Stimulated activated naive CD4-positive, alpha-beta T cell treated with Interleukin-2 at 50 U/mL for 16 hours (primary cell): Measurements from ENCODE around the gene DHDDS.

Source experiments
- DNase-seq: peaks from one replicate; lab custom pipeline; 2025; lab: John Stamatoyannopoulos, UW

Gene DHDDS

DNA sequence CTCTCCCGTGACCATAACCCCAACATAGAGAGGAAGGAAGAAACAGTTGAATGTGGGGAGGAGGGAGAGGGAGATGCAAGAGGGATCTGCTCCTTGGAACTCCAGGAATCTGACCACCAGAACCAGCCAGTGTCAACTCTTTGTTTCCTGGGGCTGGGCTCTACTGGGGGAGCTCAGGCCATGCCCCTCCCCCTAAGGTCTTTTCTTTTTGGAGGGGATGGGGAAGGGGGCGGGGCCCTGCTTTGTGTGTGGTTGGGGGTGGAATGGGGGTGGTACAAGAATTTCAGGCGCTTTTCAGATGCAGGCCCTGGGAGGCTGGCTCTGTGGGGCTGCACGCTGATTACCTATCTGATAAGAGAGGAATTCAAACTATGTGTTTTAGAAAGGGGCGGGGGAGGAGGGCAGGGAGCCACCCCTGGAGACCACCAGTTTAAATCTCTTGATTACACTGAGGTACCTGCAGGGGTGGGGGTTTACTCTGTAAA, 13.2 kb upstream of the DHDDS start:
- no peak for DNase-seq

DNA sequence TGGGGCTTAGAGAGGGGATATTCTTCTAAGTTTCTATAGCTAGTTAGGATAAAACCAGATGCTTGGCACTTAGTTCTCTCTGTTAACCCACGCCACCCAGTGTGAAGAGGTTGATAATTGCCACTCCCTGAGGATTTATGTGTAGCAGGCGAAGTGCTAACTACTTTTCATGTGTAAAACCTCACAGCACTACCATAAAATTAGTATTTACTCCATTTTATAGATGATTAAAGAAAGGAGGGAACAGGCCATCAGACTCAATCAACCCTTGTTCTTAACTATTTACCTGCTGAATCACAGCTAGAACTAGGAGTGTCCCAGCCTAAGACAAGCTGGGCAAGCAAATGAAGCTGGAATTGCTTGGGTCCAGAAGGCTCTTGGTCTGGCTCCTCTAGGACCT, 12.6 kb upstream of the DHDDS start:
- no peak for DNase-seq

DNA sequence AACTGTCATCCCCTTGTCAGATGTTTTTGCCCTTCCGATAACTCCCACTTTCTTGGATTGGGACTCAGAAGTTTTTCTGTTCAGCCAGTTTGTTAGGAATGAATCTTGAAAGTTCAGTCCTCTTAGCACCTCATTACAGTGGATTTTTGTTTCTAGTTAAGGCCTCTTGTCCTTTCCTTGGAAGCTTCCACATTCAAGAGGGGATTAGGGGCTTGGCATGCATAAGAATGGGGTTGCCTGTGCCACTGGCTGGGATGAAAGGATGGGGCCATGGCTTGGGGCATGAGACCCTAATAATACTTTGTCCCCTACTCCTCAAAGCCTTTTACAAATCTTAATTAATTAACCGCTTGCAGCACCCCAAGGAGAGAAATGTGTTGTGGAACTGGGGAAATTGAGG, 2.4 kb upstream of the DHDDS start:
- no peak for DNase-seq

DNA sequence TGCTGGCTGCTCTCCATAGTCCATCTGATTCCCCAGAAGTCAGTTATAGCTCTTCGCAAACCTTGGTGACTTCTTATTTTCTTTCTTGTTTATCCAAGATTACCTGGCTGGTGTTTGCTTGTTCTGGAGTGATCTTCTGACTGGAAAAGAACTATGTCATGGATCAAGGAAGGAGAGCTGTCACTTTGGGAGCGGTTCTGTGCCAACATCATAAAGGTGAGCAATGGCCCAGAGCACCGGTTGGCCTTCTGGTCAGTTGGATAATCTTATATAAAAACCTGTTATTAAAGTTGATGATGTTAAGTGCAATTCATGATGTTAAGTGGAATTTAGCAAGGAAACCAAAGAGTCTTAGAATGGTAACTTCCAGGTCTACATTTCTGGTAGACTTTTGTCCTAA, 672 bp downstream of the DHDDS start:
- DNase-seq = no peak

DNA sequence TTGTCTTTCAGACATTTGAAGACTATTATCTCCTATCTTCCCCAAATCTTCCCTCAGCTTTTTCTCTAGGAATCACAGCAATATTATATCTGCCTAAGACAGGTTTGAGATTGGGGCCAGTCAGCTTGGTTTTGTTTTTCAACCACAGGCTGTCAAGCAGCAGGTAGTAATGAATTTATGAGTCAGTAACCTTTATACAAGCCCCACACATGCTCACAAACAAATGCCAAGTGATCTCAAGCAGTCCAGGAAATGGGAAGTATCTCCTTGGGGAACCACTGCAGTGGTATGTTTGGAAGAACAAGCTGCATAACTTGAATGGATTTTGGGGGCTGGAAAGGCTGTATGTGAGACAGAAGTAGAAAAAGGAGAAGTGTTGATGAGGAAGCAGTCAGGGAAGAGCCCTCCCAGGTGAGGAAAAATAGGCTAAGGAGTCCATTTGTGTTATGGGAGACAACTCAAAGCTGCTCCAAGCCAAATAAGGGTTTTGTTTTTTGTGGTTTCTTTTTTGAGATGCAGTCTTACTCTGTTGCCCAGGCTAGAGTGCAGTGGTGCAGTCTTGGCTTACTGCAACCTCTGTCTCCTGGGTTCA, 2.1 kb downstream of the DHDDS start:
- DNase-seq = no peak

DNA sequence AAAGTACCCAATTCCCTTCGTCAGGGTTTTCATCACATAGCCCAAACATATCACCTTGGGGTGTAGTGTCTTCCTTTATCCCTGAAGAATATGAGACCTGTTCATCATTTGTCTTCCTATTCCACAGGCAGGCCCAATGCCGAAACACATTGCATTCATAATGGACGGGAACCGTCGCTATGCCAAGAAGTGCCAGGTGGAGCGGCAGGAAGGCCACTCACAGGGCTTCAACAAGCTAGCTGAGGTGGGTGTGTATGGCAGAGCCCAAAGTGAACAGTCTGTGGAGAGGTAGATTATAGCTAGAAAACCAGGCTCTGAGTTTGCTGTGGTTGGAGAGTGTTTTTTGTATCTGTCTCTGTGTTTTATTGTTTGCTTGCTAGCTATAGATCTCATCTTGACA, 5.9 kb downstream of the DHDDS start:
- DNase-seq = no peak

DNA sequence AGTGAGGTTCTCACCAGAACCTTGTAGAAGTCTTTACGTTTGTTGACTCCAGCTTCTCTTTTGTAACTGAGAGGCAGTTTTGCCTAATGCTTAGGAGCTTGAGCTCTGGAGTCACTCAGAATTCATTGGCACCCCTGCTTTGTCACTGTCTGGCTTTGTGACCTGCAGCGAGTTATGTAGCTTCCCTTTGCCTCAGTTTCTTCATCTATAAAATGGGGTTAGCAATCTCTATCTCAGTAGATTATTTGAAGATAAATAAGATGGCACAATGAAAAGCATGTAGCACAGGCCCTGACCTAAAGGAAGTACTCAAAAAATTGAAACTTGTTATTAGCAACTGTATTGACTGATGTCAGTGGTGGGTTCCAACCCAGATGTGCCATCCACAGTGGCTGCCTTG, 8.1 kb downstream of the DHDDS start:
- DNase-seq = no peak

DNA sequence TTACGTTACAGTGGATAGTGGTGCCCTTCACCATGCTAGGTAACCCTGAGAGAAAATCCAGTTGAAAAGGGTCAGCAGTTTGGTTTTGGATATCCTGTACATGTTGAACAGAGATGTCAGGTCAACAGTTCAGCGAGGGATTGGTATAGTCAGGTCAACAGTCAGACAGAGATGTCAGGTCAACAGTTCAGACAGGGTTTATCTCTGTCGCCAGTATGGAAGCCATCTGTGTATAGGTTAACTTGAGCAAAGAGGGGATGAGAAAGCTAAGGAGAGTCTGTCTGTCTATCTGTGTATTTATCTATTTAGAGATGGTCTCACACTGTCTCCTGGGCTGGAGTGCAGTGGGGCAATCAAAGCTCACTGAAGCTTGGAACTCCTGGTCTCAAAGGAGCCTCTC, 17.7 kb downstream of the DHDDS start:
- no peak for DNase-seq

DNA sequence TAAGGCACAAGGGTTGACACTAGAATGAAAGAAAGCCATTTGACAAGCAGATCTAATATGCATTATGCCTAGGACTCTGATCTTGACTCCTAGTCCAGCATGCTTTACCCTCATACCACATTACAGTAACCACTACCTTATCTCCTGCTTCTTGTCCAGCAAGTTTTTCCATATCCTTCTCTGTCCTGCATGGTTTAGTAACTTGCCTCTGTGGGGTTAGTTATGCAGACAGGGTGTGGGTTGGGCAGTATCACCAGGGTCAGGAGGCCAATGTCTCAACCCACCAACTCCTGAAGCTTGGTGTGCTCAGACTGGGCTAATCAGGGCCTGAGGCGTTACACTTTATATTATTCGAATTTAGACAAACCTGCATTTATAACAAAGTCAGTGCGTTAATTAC, 18.8 kb downstream of the DHDDS start:
- DNase-seq = no peak

DNA sequence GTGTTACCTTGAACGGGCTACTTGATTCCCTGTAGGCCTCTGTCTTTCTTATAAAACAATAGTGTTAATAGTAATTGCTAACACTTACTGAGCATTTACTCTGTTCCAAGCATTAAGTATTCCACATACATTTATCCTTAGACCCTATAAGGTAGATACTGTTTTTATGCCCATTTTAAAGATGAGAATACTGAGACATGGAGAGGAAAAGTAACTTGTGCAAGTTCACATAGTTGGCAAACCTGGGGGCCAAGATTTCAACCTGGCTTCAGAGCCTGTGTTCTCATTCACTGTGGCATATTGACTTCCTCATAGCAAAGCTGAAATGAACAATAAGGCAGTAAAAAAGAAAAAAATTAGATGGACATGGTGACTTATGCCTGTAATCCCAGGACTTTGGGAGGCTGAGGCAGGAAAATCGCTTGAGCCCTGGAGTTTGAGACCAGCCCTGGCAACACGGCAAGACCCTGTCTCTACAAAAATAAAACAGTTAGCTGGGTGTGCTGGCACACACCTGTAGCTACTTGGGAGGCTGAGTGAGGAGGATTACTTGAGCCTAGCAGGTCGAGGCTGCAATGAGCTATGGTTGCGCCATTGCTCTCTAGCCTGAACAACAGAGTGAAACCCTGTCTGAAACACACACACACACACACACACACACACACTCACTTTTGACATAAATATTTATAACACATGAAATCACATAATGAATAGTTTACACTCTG, 20.5 kb downstream of the DHDDS start:
- no peak for DNase-seq

DNA sequence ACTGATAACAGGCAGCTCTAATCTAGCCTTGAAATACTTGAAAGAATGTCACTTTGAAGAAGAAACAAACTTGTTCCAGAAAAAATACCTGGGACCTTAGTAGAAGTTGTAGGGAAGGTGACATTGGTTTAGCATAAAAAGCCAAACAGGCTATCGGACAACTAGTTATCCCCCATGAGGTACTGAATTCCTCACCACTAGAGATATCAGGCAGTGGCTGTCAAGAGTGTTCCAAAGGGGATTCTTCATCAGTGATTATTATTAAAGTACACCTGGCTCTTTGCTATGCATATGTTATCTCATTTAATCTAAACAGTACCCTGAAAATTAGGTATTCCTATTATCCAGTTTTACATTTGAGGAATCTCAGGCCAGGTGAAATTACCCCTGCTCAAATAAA, 27.0 kb downstream of the DHDDS start:
- DNase-seq = no peak

DNA sequence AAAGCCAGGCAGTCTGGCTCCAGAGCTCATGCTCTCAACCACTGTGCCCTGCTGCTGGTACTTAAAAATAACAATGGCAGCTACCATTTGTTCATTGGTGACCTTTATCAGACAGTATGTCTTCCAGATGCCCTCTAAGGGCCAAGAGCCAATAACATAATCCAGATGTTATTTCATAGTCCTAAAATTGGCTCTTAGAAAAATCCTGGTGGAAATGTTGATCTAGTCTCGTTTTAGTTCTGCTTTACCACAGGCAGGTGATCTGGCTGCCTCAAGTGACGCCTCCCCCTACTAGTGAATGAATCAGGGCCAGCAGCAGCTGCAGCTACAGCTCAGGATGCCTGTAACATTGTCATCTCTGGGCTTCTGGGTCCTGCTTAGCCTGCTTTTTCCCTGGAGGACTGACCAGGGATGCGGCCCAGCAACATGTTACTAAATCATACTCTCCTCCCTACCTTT, 27.5 kb downstream of the DHDDS start:
- DNase-seq = no peak

DNA sequence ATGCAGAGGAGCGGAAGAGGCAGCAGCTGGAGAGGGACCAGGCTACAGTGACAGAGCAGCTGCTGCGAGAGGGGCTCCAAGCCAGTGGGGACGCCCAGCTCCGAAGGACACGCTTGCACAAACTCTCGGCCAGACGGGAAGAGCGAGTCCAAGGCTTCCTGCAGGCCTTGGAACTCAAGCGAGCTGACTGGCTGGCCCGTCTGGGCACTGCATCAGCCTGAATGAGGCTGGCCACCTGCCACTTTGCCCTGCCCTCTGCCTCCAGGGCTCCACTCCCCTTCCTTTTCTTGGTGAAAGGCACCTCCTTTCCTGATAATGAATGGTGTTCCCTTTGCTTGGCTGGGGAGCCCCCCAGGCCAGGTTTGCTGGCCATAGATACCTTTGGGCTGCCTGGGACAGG, 36.8 kb downstream of the DHDDS start:
- DNase-seq = no peak

DNA sequence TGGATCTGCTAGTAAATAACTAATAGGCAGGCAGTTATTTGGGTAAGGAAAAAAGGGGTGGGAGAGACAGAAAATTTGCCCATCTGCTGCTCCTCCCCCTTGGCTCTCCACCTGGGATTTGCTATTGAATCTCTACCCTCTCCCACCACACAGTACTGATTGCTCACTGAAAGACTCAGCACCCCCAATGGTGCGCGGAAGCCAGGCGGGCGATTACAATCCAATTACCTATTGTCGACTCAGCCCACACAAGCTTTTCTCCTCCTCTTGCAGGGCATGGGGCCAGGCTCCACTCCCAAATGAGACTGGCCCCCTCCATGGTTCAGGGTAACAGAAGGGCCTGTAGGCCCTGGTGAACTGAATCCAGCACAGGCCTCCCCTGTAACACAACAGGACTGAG, 37.4 kb downstream of the DHDDS start:
- no peak for DNase-seq

DNA sequence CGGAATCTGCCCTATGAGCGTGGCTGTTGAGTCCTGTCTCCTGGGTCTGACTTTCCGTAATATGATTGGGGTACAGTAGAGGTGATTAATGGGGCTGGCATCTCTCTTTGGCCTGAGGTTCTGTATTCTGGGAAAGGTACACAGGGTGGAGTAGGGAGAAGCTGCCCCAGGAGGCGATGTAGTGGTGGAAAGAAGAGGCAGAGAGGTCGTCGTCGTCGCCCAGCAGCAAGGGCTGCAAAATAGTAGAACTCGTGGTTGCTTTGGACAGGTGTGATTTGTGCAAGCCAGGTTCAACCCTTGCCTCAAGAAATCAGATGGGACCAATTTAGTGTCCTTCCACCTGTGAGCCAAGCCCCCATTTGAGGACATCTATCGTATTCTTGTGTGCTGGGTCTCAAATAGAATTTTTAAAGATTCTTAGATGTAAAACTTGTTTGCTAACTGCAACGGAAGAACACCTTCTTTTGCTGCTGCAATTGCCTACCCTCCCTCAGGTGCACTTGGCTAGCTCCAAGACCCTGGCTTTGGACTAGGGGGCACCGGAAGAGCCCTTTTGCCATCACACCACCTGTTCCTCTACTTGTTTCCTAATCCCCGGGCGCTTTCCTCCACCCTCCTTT, 38.9 kb downstream of the DHDDS start:
- DNase-seq = no peak

DNA sequence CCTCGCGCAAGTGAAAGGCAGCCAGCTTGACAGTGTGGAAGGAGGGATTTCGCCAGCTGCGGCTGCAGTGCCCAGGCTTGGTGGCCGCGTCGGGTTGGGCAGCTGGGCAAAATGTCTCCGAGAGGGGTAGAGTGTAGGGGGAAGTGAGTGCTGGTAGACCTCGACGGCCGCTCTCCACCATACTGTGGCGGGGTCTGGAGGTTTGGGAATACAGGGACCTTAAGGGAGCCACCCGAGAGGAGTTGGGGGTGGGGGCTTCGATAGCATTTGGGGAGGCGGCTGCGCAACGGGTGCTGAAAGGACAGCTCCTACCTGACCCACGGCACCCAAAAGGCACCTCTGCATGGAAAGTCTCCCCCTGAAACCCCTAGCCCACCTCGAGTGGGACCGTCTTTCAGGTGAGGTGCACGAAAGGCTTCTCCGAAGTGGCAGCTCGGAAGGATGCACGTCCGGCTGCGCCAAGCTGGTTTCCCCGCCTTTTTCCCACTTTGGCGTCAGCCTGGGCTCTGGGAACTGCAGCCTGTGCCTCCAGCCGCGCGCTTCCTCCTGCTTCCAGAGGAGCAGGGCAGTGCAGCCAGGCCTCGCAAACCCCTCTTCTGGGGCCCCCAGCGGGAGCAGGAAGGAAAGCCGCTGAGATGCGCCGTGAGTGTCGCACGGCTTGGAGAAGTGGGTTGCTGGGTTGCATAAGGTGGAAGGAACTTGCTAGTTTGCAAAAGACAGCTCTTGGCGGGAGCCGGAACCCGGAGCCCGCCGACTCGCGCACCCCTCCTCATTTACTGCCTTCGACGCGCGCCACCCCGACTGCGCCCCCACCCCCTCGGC, 39.6 kb downstream of the DHDDS start:
- peak; percentile 29 for DNase-seq

DNA sequence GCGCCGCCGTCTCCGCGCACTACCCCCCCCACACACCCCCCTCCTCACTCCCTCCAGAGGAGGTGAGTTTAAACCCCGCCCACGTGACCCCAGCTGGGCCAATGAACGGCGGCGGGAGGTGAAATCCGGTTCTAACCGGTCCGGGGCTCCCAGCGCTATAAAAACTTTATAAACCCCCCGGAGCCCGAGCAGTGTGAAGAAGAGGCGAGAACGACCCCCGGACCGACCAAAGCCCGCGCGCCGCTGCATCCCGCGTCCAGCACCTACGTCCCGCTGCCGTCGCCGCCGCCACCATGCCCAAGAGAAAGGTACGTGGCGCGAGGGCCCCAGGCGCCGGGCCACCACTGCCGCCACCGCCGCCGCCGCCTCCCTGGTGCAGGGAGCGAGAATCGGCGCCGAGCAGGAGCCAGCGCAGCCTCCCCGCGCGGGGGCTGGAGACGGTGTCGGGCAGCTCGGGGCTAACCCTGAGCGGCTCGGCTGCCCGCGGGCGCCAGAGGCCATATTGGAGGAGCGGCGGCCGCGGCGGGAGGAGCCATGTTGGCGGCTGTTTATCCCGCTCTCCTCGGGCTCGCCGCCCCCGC, 40.3 kb downstream of the DHDDS start, which contains the start of gene HMGN2:
Gene HMGN2 (plus strand): TSS at position 121 of the 581 bp plus-strand sequence. CDS start 173 bp downstream, at position 294.
- peak; percentile 88 for DNase-seq

DNA sequence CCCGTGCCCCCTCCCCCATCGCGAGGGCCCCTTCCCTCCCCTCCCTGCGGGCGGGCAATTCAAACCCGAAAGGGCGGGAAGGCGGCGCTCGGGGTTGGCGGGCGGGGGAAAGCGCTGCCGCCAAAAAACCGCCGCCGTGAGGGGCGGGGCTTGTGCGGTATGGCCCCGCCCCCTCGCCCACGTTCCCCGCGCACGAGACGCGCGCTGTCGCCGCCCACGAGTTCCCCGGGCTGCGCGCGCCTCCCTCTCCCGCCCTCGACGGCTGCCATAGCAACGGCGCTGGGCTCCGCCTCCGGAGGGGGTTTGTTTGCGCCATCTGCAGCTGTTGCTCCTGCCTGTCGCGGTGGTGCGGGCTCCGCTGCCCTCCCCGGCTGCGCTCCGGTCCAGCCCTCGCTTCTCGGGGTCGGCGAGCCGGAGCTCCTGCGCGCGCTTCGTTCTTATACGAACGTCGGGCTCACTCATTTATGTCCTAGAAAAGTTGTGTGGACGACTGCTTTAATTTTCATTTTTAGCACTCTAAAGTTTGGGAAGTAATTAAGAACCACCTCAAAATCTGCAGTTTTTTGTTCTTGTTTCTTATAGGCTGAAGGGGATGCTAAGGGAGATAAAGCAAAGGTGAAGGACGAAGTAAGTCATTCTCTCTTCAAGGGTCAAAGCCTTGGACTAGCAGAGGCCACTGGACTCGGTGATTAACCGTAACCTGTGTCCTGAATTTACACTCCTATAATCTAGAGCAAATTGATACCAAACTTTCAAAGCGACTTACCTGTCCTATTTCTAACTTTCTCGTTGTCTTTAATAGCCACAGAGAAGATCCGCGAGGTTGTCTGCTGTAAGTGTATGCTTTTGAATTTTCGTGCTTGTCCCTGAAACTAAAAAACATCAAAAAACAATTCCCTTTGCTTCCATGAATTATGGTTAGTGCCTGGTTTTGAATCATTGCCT, 41.1 kb downstream of the DHDDS start:
- DNase-seq = peak; percentile 90

DNA sequence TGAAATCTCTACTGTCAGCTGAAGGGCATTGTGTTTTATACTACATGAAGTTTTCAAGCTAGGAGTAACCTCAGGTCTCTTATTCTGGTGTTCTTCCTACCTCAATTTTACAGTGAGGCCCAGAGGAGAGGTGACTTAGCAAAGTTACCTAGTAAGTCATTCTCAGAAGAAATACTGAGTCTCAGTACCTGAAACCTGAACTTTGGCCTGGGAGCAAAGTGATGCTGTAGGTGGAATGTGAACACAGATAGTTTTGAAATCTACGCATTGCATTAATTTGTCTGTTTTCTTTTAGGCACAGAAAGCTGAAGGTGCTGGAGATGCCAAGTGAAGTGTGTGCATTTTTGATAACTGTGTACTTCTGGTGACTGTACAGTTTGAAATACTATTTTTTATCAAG, 42.7 kb downstream of the DHDDS start:
- no peak for DNase-seq

DNA sequence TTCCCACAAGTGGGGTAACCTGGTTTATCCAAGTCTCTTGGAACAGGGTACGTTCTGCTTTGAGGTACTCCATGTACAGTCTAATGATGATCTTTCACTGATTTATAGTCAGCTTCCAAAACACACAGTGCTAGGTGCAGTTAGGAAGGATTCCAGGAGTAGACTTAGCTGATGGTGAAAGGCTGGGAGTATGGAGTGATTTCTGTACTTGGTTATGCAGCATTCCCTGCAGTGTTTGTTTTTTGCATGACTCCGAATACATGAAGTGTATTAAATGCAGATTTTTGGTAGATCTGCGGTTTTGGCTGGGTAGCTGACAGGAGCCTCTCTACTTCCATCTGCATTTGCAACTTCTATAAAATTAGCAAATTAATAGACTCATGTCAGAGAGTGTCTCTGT, 43.9 kb downstream of the DHDDS start:
- no peak for DNase-seq

DNA sequence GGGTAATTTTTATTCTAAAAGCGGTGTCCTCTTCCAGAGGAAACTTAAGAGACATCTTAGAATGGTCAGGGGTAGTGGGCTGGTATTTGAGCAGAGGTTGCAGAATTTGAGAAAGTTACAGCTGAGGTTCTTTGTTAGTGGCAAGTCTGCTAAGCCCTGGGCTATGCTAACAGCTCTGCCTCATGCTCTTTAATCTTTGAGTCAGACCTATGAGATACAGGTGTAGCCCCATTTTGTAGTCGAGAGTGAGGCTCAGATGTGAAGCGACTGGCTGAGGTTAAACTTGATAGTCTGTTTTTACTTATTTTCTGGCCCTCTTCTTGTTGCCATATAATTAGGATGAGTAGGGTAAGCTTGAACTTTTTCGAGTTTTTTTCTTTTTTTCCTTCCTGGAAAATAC, 44.8 kb downstream of the DHDDS start:
- DNase-seq = no peak
